HG02973 (cell line): Measurements from ENCODE around the gene ETNK2.
"Not testable (repeated sequence)": the region's sequence is repeated elsewhere in the genome, so short reads cannot be mapped to it uniquely, and the experiment has no call there.

Experiments
- ATAC-seq: cut with Tn5 transposase; IDR thresholded peaks from one replicate; pipeline ENCODE4 v1.9.1; 2021; ENCODE audit warnings: moderate library complexity; ENCODE audit not compliant: unreplicated experiment

ETNK2 gene

GRCh38 chr1:204103431-204103741, 48.5 kb downstream of the ETNK2 start:
- no peak for ATAC-seq

GRCh38 chr1:204102739-204103430, 49.0 kb downstream of the ETNK2 start:
- ATAC-seq: no peak

GRCh38 chr1:204102029-204102611, 49.7 kb downstream of the ETNK2 start:
- ATAC-seq: no peak

- ATAC-seq: not testable (repeated sequence)
Measured at GRCh38 chr1:204099754-204100153, 52.1 kb downstream of the ETNK2 start.

- no peak for ATAC-seq
Measured at GRCh38 chr1:204098683-204099082, 53.2 kb downstream of the ETNK2 start.

- no peak for ATAC-seq
Measured at GRCh38 chr1:204096931-204097330, 54.9 kb downstream of the ETNK2 start.

- ATAC-seq: no peak
Measured at GRCh38 chr1:204094856-204095634, 56.8 kb downstream of the ETNK2 start.

GRCh38 chr1:204094313-204094729, 57.5 kb downstream of the ETNK2 start:
- ATAC-seq: no peak

GRCh38 chr1:204093781-204094180, 58.1 kb downstream of the ETNK2 start:
- no peak for ATAC-seq

- ATAC-seq: no peak
Measured at GRCh38 chr1:204093421-204093717, 58.5 kb downstream of the ETNK2 start.

- no peak for ATAC-seq
Measured at GRCh38 chr1:204092632-204093420, 59.0 kb downstream of the ETNK2 start.

GRCh38 chr1:204091787-204092312, 60.0 kb downstream of the ETNK2 start:
- ATAC-seq: no peak

- ATAC-seq: no peak
Measured at GRCh38 chr1:204091066-204091465, 60.8 kb downstream of the ETNK2 start.

- ATAC-seq: not testable (repeated sequence)
Measured at GRCh38 chr1:204090132-204090531, 61.7 kb downstream of the ETNK2 start.

- ATAC-seq: no peak
Measured at GRCh38 chr1:204089044-204089751, 62.6 kb downstream of the ETNK2 start.

- no peak for ATAC-seq
Measured at GRCh38 chr1:204088596-204088995, 63.2 kb downstream of the ETNK2 start.

GRCh38 chr1:204087893-204088528, 63.8 kb downstream of the ETNK2 start:
- no peak for ATAC-seq

- ATAC-seq: no peak
Measured at GRCh38 chr1:204087181-204087892, 64.5 kb downstream of the ETNK2 start.

GRCh38 chr1:204085876-204086275, 66.0 kb downstream of the ETNK2 start:
- no peak for ATAC-seq
